ENCODE results near the gene ISLR2.

DNA sequence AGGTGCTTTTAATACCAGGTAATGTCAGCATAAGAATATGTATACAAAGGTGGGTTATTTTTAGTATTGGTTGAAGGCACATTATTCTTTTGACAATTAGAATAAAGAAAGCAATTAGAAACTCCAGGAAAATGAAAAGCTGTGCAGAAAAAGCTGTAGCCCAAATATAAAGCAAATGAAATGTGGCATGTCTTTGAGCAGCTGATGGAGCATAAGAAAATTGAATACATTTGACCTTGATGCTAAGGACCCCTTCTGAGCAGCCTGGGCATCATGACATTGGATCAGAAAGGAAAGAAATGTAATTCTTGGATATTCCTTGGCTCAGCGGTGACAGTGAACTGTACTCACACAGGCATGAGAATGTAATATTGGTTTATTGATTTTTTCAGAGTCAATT lies 35.1 kb downstream of the ISLR2 start:
- TF ChIP-seq POLR2AphosphoS5 (IDR thresholded peaks at IDR 0.05) (no peak), POLR2A (IDR thresholded peaks at IDR 0.05) (no peak), EP300 (IDR thresholded peaks at IDR 0.05) (no peak)
- TF ChIP-seq, protein P1, sequence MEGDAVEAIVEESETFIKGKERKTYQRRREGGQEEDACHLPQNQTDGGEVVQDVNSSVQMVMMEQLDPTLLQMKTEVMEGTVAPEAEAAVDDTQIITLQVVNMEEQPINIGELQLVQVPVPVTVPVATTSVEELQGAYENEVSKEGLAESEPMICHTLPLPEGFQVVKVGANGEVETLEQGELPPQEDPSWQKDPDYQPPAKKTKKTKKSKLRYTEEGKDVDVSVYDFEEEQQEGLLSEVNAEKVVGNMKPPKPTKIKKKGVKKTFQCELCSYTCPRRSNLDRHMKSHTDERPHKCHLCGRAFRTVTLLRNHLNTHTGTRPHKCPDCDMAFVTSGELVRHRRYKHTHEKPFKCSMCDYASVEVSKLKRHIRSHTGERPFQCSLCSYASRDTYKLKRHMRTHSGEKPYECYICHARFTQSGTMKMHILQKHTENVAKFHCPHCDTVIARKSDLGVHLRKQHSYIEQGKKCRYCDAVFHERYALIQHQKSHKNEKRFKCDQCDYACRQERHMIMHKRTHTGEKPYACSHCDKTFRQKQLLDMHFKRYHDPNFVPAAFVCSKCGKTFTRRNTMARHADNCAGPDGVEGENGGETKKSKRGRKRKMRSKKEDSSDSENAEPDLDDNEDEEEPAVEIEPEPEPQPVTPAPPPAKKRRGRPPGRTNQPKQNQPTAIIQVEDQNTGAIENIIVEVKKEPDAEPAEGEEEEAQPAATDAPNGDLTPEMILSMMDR (IDR thresholded peaks at IDR 0.05) = no peak

Measured in stomach (tissue), 4 donors.